ENCODE measurements around the gene SLC49A3. TPM values are rescaled to one million over a fixed set of nuclear protein-coding genes. Genes with fewer than 3 reads are reported as not detected.

SLC49A3 gene
- total RNA-seq, 2 experiments from 2014 or later = not detected

- Histone ChIP-seq H3K36me3 (ENCODE audit: insufficient read depth, low read length) (no peaks in the 10 kb centered on the region), H2AFZ (ENCODE audit: low read length) (no peak overlapping the region), H4K20me1 (ENCODE audit: insufficient read depth, low read length) (no peaks in the 10 kb centered on the region), H3K4me2 (ENCODE audit: low read length) (no peak overlapping the region), H3K9me3 (ENCODE audit: low read length) (no peaks in the 10 kb centered on the region), H3K9me2 (ENCODE audit: insufficient read depth, low read length) (no peaks in the 10 kb centered on the region), H3K79me2 (ENCODE audit: insufficient read depth, low read depth, low read length) (no peaks in the 10 kb centered on the region), H3K4me1 (ENCODE audit: insufficient read depth, low read length, poor library complexity, severe bottlenecking) (no peaks in the 10 kb centered on the region), H3K27ac (ENCODE audit: low read depth, low read length, poor library complexity, severe bottlenecking) (no peak overlapping the region), H3K4me3 (ENCODE audit: low read depth, low read length, poor library complexity, severe bottlenecking) (no peak overlapping the region)
- no peak for DNase-seq (ENCODE audit: low spot score)
- no TSS peak for BruUV-seq (replicated peaks)
- ChIA-PET POLR2A (no interaction called here), CTCF (ENCODE audit: unreplicated experiment) (no interaction called here)
- intact Hi-C loops (cut with micrococcal nuclease; ENCODE audit: unreplicated experiment) = no loop called here
- no peak for TF ChIP-seq EZH2phosphoT487 (IDR thresholded peaks at IDR 0.05; ENCODE audit: borderline replicate concordance, low read depth, low read length)
Measured at GRCh38 chr4:684623-685327, 4.2 kb downstream of the SLC49A3 start.

DNA sequence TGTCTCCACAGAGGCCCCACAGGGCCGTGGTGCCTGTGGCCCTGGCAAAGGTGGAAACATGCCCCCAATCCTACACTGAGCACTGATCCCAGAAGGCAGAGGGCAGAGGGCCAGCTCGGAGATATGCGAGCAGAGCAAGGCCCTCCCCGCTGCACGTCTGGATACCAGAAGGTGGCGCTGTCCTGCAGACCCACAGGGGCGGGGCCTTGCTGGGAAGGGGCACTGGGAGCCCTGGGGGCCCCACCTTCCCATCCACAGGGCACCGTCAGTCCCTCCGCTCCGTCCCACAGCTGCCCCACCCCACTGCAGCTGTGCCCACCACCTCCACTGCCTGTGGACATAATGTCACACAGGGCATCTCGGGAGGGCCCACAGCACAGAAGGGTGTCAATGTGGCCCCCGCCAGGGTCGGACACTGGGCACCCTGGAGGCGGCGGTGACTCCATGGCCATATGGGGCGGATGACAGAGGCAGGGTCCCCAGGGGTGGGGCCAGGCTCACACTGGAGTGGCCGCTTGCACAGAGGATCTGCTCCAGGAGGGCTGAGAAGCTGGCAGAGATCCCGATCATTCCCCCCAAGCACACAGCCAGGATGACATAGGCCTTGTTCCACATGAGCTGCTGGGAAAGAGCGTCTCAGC is 4.8 kb downstream of the SLC49A3 start:
- H3K4me3 ChIP-seq (ENCODE audit: low read depth, low read length, poor library complexity, severe bottlenecking) = no peak overlapping the region
- no peaks in the 10 kb centered on the region for H3K4me1 ChIP-seq (ENCODE audit: insufficient read depth, low read length, poor library complexity, severe bottlenecking)
- CTCF ChIA-PET (ENCODE audit: unreplicated experiment) = no interaction called here
- no peak overlapping the region for H2AFZ ChIP-seq (ENCODE audit: low read length)
- TF ChIP-seq EZH2phosphoT487 (IDR thresholded peaks at IDR 0.05; ENCODE audit: borderline replicate concordance, low read depth, low read length) = no peak
- TF ChIP-seq, protein P1, sequence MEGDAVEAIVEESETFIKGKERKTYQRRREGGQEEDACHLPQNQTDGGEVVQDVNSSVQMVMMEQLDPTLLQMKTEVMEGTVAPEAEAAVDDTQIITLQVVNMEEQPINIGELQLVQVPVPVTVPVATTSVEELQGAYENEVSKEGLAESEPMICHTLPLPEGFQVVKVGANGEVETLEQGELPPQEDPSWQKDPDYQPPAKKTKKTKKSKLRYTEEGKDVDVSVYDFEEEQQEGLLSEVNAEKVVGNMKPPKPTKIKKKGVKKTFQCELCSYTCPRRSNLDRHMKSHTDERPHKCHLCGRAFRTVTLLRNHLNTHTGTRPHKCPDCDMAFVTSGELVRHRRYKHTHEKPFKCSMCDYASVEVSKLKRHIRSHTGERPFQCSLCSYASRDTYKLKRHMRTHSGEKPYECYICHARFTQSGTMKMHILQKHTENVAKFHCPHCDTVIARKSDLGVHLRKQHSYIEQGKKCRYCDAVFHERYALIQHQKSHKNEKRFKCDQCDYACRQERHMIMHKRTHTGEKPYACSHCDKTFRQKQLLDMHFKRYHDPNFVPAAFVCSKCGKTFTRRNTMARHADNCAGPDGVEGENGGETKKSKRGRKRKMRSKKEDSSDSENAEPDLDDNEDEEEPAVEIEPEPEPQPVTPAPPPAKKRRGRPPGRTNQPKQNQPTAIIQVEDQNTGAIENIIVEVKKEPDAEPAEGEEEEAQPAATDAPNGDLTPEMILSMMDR (conservative IDR thresholded peaks at IDR 0.05; ENCODE audit: low read length) = peak; percentile 79
- H3K9me2 ChIP-seq (ENCODE audit: insufficient read depth, low read length) = no peaks in the 10 kb centered on the region
- no peaks in the 10 kb centered on the region for H3K79me2 ChIP-seq (ENCODE audit: insufficient read depth, low read depth, low read length)
- H3K36me3 ChIP-seq (ENCODE audit: insufficient read depth, low read length) = no peaks in the 10 kb centered on the region
- no TSS peak for BruUV-seq (replicated peaks)
- POLR2A ChIA-PET = no interaction called here
- intact Hi-C loops (cut with micrococcal nuclease; ENCODE audit: unreplicated experiment) = no loop called here
- DNase-seq (ENCODE audit: low spot score) = peak; percentile 61
- H3K27ac ChIP-seq (ENCODE audit: low read depth, low read length, poor library complexity, severe bottlenecking) = no peak overlapping the region
- H4K20me1 ChIP-seq (ENCODE audit: insufficient read depth, low read length) = no peaks in the 10 kb centered on the region
- H3K4me2 ChIP-seq (ENCODE audit: low read length) = no peak overlapping the region
- no peaks in the 10 kb centered on the region for H3K9me3 ChIP-seq (ENCODE audit: low read length)

GRCh38 chr4:683247-683897 is 5.6 kb downstream of the SLC49A3 start:
- Histone ChIP-seq H3K9me2 (ENCODE audit: insufficient read depth, low read length) (no peaks in the 10 kb centered on the region), H3K27ac (ENCODE audit: low read depth, low read length, poor library complexity, severe bottlenecking) (no peak overlapping the region), H3K79me2 (ENCODE audit: insufficient read depth, low read depth, low read length) (no peaks in the 10 kb centered on the region), H2AFZ (ENCODE audit: low read length) (no peak overlapping the region), H3K4me3 (ENCODE audit: low read depth, low read length, poor library complexity, severe bottlenecking) (no peak overlapping the region), H3K9me3 (ENCODE audit: low read length) (no peaks in the 10 kb centered on the region), H3K4me2 (ENCODE audit: low read length) (no peak overlapping the region), H4K20me1 (ENCODE audit: insufficient read depth, low read length) (no peaks in the 10 kb centered on the region), H3K36me3 (ENCODE audit: insufficient read depth, low read length) (no peaks in the 10 kb centered on the region), H3K4me1 (ENCODE audit: insufficient read depth, low read length, poor library complexity, severe bottlenecking) (peaks cover 2% of the 10 kb centered on the region)
- DNase-seq (ENCODE audit: low spot score) = no peak
- no TSS peak for BruUV-seq (replicated peaks)
- intact Hi-C loops (cut with micrococcal nuclease; ENCODE audit: unreplicated experiment) = no loop called here
- TF ChIP-seq, protein P1 (conservative IDR thresholded peaks at IDR 0.05; ENCODE audit: low read length) = no peak
- no peak for TF ChIP-seq EZH2phosphoT487 (IDR thresholded peaks at IDR 0.05; ENCODE audit: borderline replicate concordance, low read depth, low read length)
- ChIA-PET CTCF (ENCODE audit: unreplicated experiment) (no interaction called here), POLR2A (no interaction called here)
